Neural crest cell (in vitro differentiated cells): ENCODE data around the gene IBA57. TPM values are rescaled to one million over a fixed set of nuclear protein-coding genes. Genes with fewer than 3 reads are reported as not detected.

ENCODE experiments used
- total RNA-seq: library from RNA; stranded (reverse); gene quantifications from 2 replicates; pipeline ENCODE4 v1.2.1, GENCODE V29; 2021

IBA57 gene
- total RNA-seq, 1 donor from 2014 or later: 10.4 TPM

Other genes with a start within 250 kb of the IBA57 start
- gene WNT9A, start 217.9 kb upstream of the IBA57 start, total RNA-seq: 0.48 and 0.54 TPM in 2 replicates
- gene WNT3A, start 158.8 kb upstream of the IBA57 start, total RNA-seq: not detected in 2 replicates
- 237 and 240 TPM in 2 replicates for gene ARF1, start 83.1 kb upstream of the IBA57 start, total RNA-seq
- gene C1orf35, start 62.5 kb upstream of the IBA57 start, total RNA-seq: 29.1 and 29.7 TPM in 2 replicates
- 61.9 and 67.3 TPM in 2 replicates for gene MRPL55, start 56.5 kb upstream of the IBA57 start, total RNA-seq
- gene GUK1, start 25.5 kb upstream of the IBA57 start, total RNA-seq: 114 and 115 TPM in 2 replicates
- gene GJC2, start 15.9 kb upstream of the IBA57 start, total RNA-seq: 0.65 and 0.68 TPM in 2 replicates
- 40.1 and 46.5 TPM in 2 replicates for gene OBSCN, start 42.2 kb downstream of the IBA57 start, total RNA-seq
- gene TRIM11, start 241.0 kb downstream of the IBA57 start, total RNA-seq: 38.4 and 45.3 TPM in 2 replicates